Breast epithelium (tissue), 4 donors: Measurements from ENCODE around the gene PSMD2. TPM values are rescaled to one million over a fixed set of nuclear protein-coding genes. Genes with fewer than 3 reads are reported as not detected.
A peak's percentile ranks its signal among the peaks of the same experiment; 100 is the strongest.

Source experiments
- DNase-seq, 2 donors: peaks; one replicate each; pipeline ENCODE4 v3.0.0-alpha.2; 2019; ENCODE audit warnings: low spot score in 2 of 2
- H3K27ac ChIP-seq, 2 donors: fragments of 200-600 bp; sonication (generic) in 1 of 2; one replicate each; pipeline ENCODE4 v1.5.1; 2016 to 2019; ENCODE audit warnings: mild to moderate bottlenecking in 1 of 2
- H3K27me3 ChIP-seq, 2 donors: fragments of 200-600 bp; sonication (generic) in 1 of 2; one replicate each; pipeline versions ENCODE4 v1.5.1 to v1.6.0; 2017 to 2019; ENCODE audit warnings: control low read depth in 1 of 2, mild to moderate bottlenecking in 1 of 2
- H3K36me3 ChIP-seq: fragments of 200-600 bp; one replicate; pipeline ENCODE4 v1.5.1; 2019
- H3K4me1 ChIP-seq, 2 donors: fragments of 200-600 bp; sonication (generic); one replicate each; pipeline ENCODE4 v1.5.1; 2016 to 2019; ENCODE audit warnings: control low read depth in 1 of 2
- H3K4me3 ChIP-seq, 3 donors: fragments of 200-600 bp; sonication (generic); 1 replicate in 2 of 3; 2 replicates in 1 of 3; pipeline ENCODE4 v1.5.1; 2016 to 2019; ENCODE audit warnings: mild to moderate bottlenecking in 3 of 3, moderate library complexity in 2 of 3
- H3K9me3 ChIP-seq, 2 donors: fragments of 200-600 bp; sonication (generic) in 1 of 2; one replicate each; pipeline ENCODE4 v1.5.1; 2016 to 2019; ENCODE audit warnings: control low read depth in 1 of 2
- CTCF ChIP-seq, 3 donors: fragments of 450-650 bp; IDR thresholded peaks; one replicate each; pipeline ENCODE4 v1.5.1; 2016 to 2017; ENCODE audit warnings: antibody characterized with exemption in 3 of 3, mild to moderate bottlenecking in 3 of 3, moderate library complexity in 3 of 3
- POLR2A ChIP-seq: fragments of 450-650 bp; IDR thresholded peaks from one replicate; pipeline ENCODE4 v1.6.1; 2016; ENCODE audit warnings: antibody characterized with exemption, mild to moderate bottlenecking, moderate library complexity
- POLR2AphosphoS5 ChIP-seq, 3 donors: sonication (generic); formaldehyde crosslinking; IDR thresholded peaks; one replicate each; pipeline ENCODE4 v1.6.1; 2017; ENCODE audit warnings: antibody characterized with exemption in 3 of 3
- intact Hi-C: fragments of 100-400 bp; cut with DNase I; formaldehyde crosslinking; loops from one replicate; pipeline ENCODE4 v1.15.1; 2023; ENCODE audit warnings: low total_unique reads
- total RNA-seq, 3 donors: library from RNA; depleted of rRNA; stranded (reverse); fragments of >200 nt; gene quantifications; one replicate each; pipeline ENCODE4 v1.1.0, GENCODE V29; 2016

Gene PSMD2
- total RNA-seq, 3 donors from 2014 or later, result 201 to 275 (median 214) TPM

- Histone ChIP-seq H3K27ac (no peak overlapping the region), H3K9me3 (no peaks in the 10 kb centered on the region), H3K36me3 (no peaks in the 10 kb centered on the region), H3K4me3 (no peak overlapping the region), H3K27me3 (no peaks in the 10 kb centered on the region), H3K4me1 (no peaks in the 10 kb centered on the region)
- TF ChIP-seq POLR2A, result no peak
- TF ChIP-seq POLR2AphosphoS5 (IDR thresholded peaks at IDR 0.05), result no peak
- no peak for TF ChIP-seq CTCF (IDR thresholded peaks at IDR 0.05)
- intact Hi-C loops, result no loop called here
- no peak for DNase-seq
These were observed 49.0 kb downstream of the PSMD2 start for GRCh38 chr3:184348057-184348382.

- H3K27ac ChIP-seq, result no peak overlapping the region
- no peaks in the 10 kb centered on the region for H3K27me3 ChIP-seq
- H3K36me3 ChIP-seq, result no peaks in the 10 kb centered on the region
- intact Hi-C loops, result loop anchor here (2.0 kb wide), 1 partner anchor 59 kb away; no protein-coding TSS in a partner anchor
- no peak overlapping the region for H3K4me3 ChIP-seq
- TF ChIP-seq POLR2AphosphoS5 (IDR thresholded peaks at IDR 0.05) (no peak), POLR2A (no peak), CTCF (IDR thresholded peaks at IDR 0.05) (no peak)
- H3K9me3 ChIP-seq, result no peaks in the 10 kb centered on the region
- H3K4me1 ChIP-seq, result no peaks in the 10 kb centered on the region
- no peak for DNase-seq
These were observed 50.8 kb downstream of the PSMD2 start for GRCh38 chr3:184349563-184350470.

- intact Hi-C loops, result loop anchor here (2.0 kb wide), 1 partner anchor 58 kb away; no protein-coding TSS in a partner anchor
- Histone ChIP-seq H3K27ac (no peak overlapping the region), H3K36me3 (no peaks in the 10 kb centered on the region), H3K27me3 (no peaks in the 10 kb centered on the region), H3K4me1 (no peaks in the 10 kb centered on the region), H3K9me3 (no peaks in the 10 kb centered on the region), H3K4me3 (no peak overlapping the region)
- TF ChIP-seq POLR2AphosphoS5 (IDR thresholded peaks at IDR 0.05), result no peak
- no peak for TF ChIP-seq CTCF (IDR thresholded peaks at IDR 0.05)
- TF ChIP-seq POLR2A, result no peak
- no peak for DNase-seq
These were observed 51.6 kb downstream of the PSMD2 start for GRCh38 chr3:184350618-184351017.

GRCh38 chr3:184351511-184352148 is 52.6 kb downstream of the PSMD2 start:
- intact Hi-C loops, result loop anchor here (2.0 kb wide), 1 partner anchor 57 kb away; no protein-coding TSS in a partner anchor
- TF ChIP-seq POLR2A (no peak), POLR2AphosphoS5 (IDR thresholded peaks at IDR 0.05) (no peak), CTCF (IDR thresholded peaks at IDR 0.05) (no peak)
- DNase-seq, result no peak
- Histone ChIP-seq H3K9me3 (no peaks in the 10 kb centered on the region), H3K4me1 (no peaks in the 10 kb centered on the region), H3K27ac (no peak overlapping the region), H3K4me3 (no peak overlapping the region), H3K27me3 (no peaks in the 10 kb centered on the region), H3K36me3 (no peaks in the 10 kb centered on the region)

- Histone ChIP-seq H3K36me3 (no peaks in the 10 kb centered on the region), H3K27ac (peak overlapping the region in 1 of 2 donors; percentile 23), H3K27me3 (no peaks in the 10 kb centered on the region), H3K9me3 (no peaks in the 10 kb centered on the region), H3K4me1 (no peaks in the 10 kb centered on the region), H3K4me3 (no peak overlapping the region)
- TF ChIP-seq CTCF (IDR thresholded peaks at IDR 0.05) (no peak), POLR2A (no peak), POLR2AphosphoS5 (IDR thresholded peaks at IDR 0.05) (no peak)
- intact Hi-C loops, result no loop called here
- no peak for DNase-seq
These were observed 53.2 kb downstream of the PSMD2 start for GRCh38 chr3:184352149-184352785.
